Measurements from ENCODE around the gene DENND2A.
"Not testable (repeated sequence)": the region's sequence is repeated elsewhere in the genome, so short reads cannot be mapped to it uniquely, and the experiment has no call there.

DENND2A gene

GRCh38 chr7:140537750-140538482, 102.7 kb downstream of the DENND2A start:
- DNase-seq: no peak
- Histone ChIP-seq H3K9me3 (ENCODE audit: control insufficient read depth, low read length) (no peaks in the 10 kb centered on the region), H3K4me3 (ENCODE audit: insufficient read depth, low read depth, low read length, poor library complexity, severe bottlenecking) (no peak overlapping the region), H3K27me3 (replicated peaks; ENCODE audit: control insufficient read depth, insufficient read depth, low read length, poor library complexity, severe bottlenecking) (no peaks in the 10 kb centered on the region), H3K27ac (ENCODE audit: insufficient read depth, low read length, poor library complexity, severe bottlenecking) (no peak overlapping the region), H3K4me1 (ENCODE audit: control insufficient read depth, insufficient read depth, low read length, poor library complexity, severe bottlenecking) (no peaks in the 10 kb centered on the region), H3K36me3 (ENCODE audit: control insufficient read depth, insufficient read depth, low read length) (no peaks in the 10 kb centered on the region)

- DNase-seq: no peak
- Histone ChIP-seq H3K4me3 (ENCODE audit: insufficient read depth, low read depth, low read length, poor library complexity, severe bottlenecking) (no peak overlapping the region), H3K36me3 (ENCODE audit: control insufficient read depth, insufficient read depth, low read length) (no peaks in the 10 kb centered on the region), H3K27me3 (replicated peaks; ENCODE audit: control insufficient read depth, insufficient read depth, low read length, poor library complexity, severe bottlenecking) (no peaks in the 10 kb centered on the region), H3K27ac (ENCODE audit: insufficient read depth, low read length, poor library complexity, severe bottlenecking) (no peak overlapping the region), H3K4me1 (ENCODE audit: control insufficient read depth, insufficient read depth, low read length, poor library complexity, severe bottlenecking) (no peaks in the 10 kb centered on the region), H3K9me3 (ENCODE audit: control insufficient read depth, low read length) (no peaks in the 10 kb centered on the region)
These were observed 105.9 kb downstream of the DENND2A start for GRCh38 chr7:140534743-140535142.

GRCh38 chr7:140533394-140533872, 107.2 kb downstream of the DENND2A start:
- H3K36me3 ChIP-seq (ENCODE audit: control insufficient read depth, insufficient read depth, low read length): no peaks in the 10 kb centered on the region
- no peak for DNase-seq
- H3K27ac ChIP-seq (ENCODE audit: insufficient read depth, low read length, poor library complexity, severe bottlenecking): no peak overlapping the region
- H3K4me1 ChIP-seq (ENCODE audit: control insufficient read depth, insufficient read depth, low read length, poor library complexity, severe bottlenecking): no peaks in the 10 kb centered on the region
- no peaks in the 10 kb centered on the region for H3K9me3 ChIP-seq (ENCODE audit: control insufficient read depth, low read length)
- H3K4me3 ChIP-seq (ENCODE audit: insufficient read depth, low read depth, low read length, poor library complexity, severe bottlenecking): no peak overlapping the region
- no peaks in the 10 kb centered on the region for H3K27me3 ChIP-seq (replicated peaks; ENCODE audit: control insufficient read depth, insufficient read depth, low read length, poor library complexity, severe bottlenecking)

- H3K4me3 ChIP-seq (ENCODE audit: insufficient read depth, low read depth, low read length, poor library complexity, severe bottlenecking): not testable (repeated sequence)
- H3K4me1 ChIP-seq (ENCODE audit: control insufficient read depth, insufficient read depth, low read length, poor library complexity, severe bottlenecking): peaks cover 18% of the 10 kb centered on the region
These were observed 111.2 kb downstream of the DENND2A start for GRCh38 chr7:140529428-140529827.

GRCh38 chr7:140526787-140527664, 113.6 kb downstream of the DENND2A start:
- no peaks in the 10 kb centered on the region for H3K27me3 ChIP-seq (replicated peaks; ENCODE audit: control insufficient read depth, insufficient read depth, low read length, poor library complexity, severe bottlenecking)
- H3K4me3 ChIP-seq (ENCODE audit: insufficient read depth, low read depth, low read length, poor library complexity, severe bottlenecking): no peak overlapping the region
- H3K36me3 ChIP-seq (ENCODE audit: control insufficient read depth, insufficient read depth, low read length): no peaks in the 10 kb centered on the region
- H3K4me1 ChIP-seq (ENCODE audit: control insufficient read depth, insufficient read depth, low read length, poor library complexity, severe bottlenecking): peaks cover 18% of the 10 kb centered on the region
- no peak overlapping the region for H3K27ac ChIP-seq (ENCODE audit: insufficient read depth, low read length, poor library complexity, severe bottlenecking)
- DNase-seq: no peak
- H3K9me3 ChIP-seq (ENCODE audit: control insufficient read depth, low read length): no peaks in the 10 kb centered on the region

More at GRCh38 chr7:140529428-140529827, 111.2 kb downstream of the DENND2A start:
- not testable (repeated sequence) for H3K9me3 ChIP-seq (ENCODE audit: control insufficient read depth, low read length); H3K36me3 ChIP-seq (ENCODE audit: control insufficient read depth, insufficient read depth, low read length); DNase-seq; H3K27ac ChIP-seq (ENCODE audit: insufficient read depth, low read length, poor library complexity, severe bottlenecking); H3K27me3 ChIP-seq (replicated peaks; ENCODE audit: control insufficient read depth, insufficient read depth, low read length, poor library complexity, severe bottlenecking)

GRCh38 chr7:140526214-140526613, 114.4 kb downstream of the DENND2A start:
- DNase-seq: no peak
- no peaks in the 10 kb centered on the region for H3K36me3 ChIP-seq (ENCODE audit: control insufficient read depth, insufficient read depth, low read length)
- peak overlapping the region; percentile 4 for H3K4me3 ChIP-seq (ENCODE audit: insufficient read depth, low read depth, low read length, poor library complexity, severe bottlenecking)
- H3K9me3 ChIP-seq (ENCODE audit: control insufficient read depth, low read length): no peaks in the 10 kb centered on the region
- H3K4me1 ChIP-seq (ENCODE audit: control insufficient read depth, insufficient read depth, low read length, poor library complexity, severe bottlenecking): peaks cover 18% of the 10 kb centered on the region
- H3K27me3 ChIP-seq (replicated peaks; ENCODE audit: control insufficient read depth, insufficient read depth, low read length, poor library complexity, severe bottlenecking): no peaks in the 10 kb centered on the region
- peak overlapping the region; percentile 16 for H3K27ac ChIP-seq (ENCODE audit: insufficient read depth, low read length, poor library complexity, severe bottlenecking)

GRCh38 chr7:140525743-140526142, 114.9 kb downstream of the DENND2A start:
- no peaks in the 10 kb centered on the region for H3K36me3 ChIP-seq (ENCODE audit: control insufficient read depth, insufficient read depth, low read length)
- H3K9me3 ChIP-seq (ENCODE audit: control insufficient read depth, low read length): no peaks in the 10 kb centered on the region
- H3K27me3 ChIP-seq (replicated peaks; ENCODE audit: control insufficient read depth, insufficient read depth, low read length, poor library complexity, severe bottlenecking): no peaks in the 10 kb centered on the region
- peaks cover 18% of the 10 kb centered on the region for H3K4me1 ChIP-seq (ENCODE audit: control insufficient read depth, insufficient read depth, low read length, poor library complexity, severe bottlenecking)
- peak in 2 of 3 donors; percentile 4 for DNase-seq
- no peak overlapping the region for H3K27ac ChIP-seq (ENCODE audit: insufficient read depth, low read length, poor library complexity, severe bottlenecking)
- H3K4me3 ChIP-seq (ENCODE audit: insufficient read depth, low read depth, low read length, poor library complexity, severe bottlenecking): peak overlapping the region; percentile 4

- Histone ChIP-seq H3K27ac (ENCODE audit: insufficient read depth, low read length, poor library complexity, severe bottlenecking) (no peak overlapping the region), H3K27me3 (replicated peaks; ENCODE audit: control insufficient read depth, insufficient read depth, low read length, poor library complexity, severe bottlenecking) (no peaks in the 10 kb centered on the region), H3K4me1 (ENCODE audit: control insufficient read depth, insufficient read depth, low read length, poor library complexity, severe bottlenecking) (peaks cover 14% of the 10 kb centered on the region), H3K36me3 (ENCODE audit: control insufficient read depth, insufficient read depth, low read length) (no peaks in the 10 kb centered on the region), H3K9me3 (ENCODE audit: control insufficient read depth, low read length) (no peaks in the 10 kb centered on the region), H3K4me3 (ENCODE audit: insufficient read depth, low read depth, low read length, poor library complexity, severe bottlenecking) (no peak overlapping the region)
- DNase-seq: no peak
These were observed 119.2 kb downstream of the DENND2A start for GRCh38 chr7:140521421-140521820.

- Histone ChIP-seq H3K36me3 (ENCODE audit: control insufficient read depth, insufficient read depth, low read length) (no peaks in the 10 kb centered on the region), H3K4me1 (ENCODE audit: control insufficient read depth, insufficient read depth, low read length, poor library complexity, severe bottlenecking) (peaks cover 3% of the 10 kb centered on the region), H3K27me3 (replicated peaks; ENCODE audit: control insufficient read depth, insufficient read depth, low read length, poor library complexity, severe bottlenecking) (no peaks in the 10 kb centered on the region), H3K4me3 (ENCODE audit: insufficient read depth, low read depth, low read length, poor library complexity, severe bottlenecking) (no peak overlapping the region), H3K27ac (ENCODE audit: insufficient read depth, low read length, poor library complexity, severe bottlenecking) (no peak overlapping the region), H3K9me3 (ENCODE audit: control insufficient read depth, low read length) (no peaks in the 10 kb centered on the region)
- DNase-seq: no peak
These were observed 121.6 kb downstream of the DENND2A start for GRCh38 chr7:140519007-140519399.
